Cardiac muscle cell (in vitro differentiated cells and primary cell): ENCODE data around the gene PIAS1. TPM values are rescaled to one million over a fixed set of nuclear protein-coding genes. Genes with fewer than 3 reads are reported as not detected.

Experiments
- DNase-seq, 2 donors: peaks; one replicate each; pipeline versions ENCODE4 v3.0.0 to v3.0.0-alpha.2; 2010 to 2017; ENCODE audit warnings: low read depth in 1 of 2, low spot score in 1 of 2
- H3K27ac ChIP-seq: fragments of 200-600 bp; sonication (generic); 2 replicates; pipeline ENCODE4 v1.5.1; 2016
- H3K27me3 ChIP-seq: fragments of 200-600 bp; sonication (generic); 2 replicates; pipeline ENCODE4 v1.6.0; 2016; ENCODE audit warnings: control low read depth
- H3K36me3 ChIP-seq: fragments of 200-600 bp; sonication (generic); 2 replicates; pipeline ENCODE4 v1.5.1; 2016; ENCODE audit warnings: control low read depth
- H3K4me1 ChIP-seq: fragments of 200-600 bp; sonication (generic); 2 replicates; pipeline ENCODE4 v1.8.1; 2017; ENCODE audit warnings: low read depth, mild to moderate bottlenecking, mixed run types
- H3K4me3 ChIP-seq: fragments of 200-600 bp; sonication (generic); 2 replicates; pipeline ENCODE4 v1.5.1; 2016; ENCODE audit warnings: mild to moderate bottlenecking
- H3K9me3 ChIP-seq: fragments of 200-600 bp; sonication (generic); 2 replicates; pipeline ENCODE4 v1.5.1; 2017; ENCODE audit warnings: low read depth, mild to moderate bottlenecking, control low read depth
- polyA plus RNA-seq: library from polyadenylated mRNA; unstranded; fragments of >200 nt; fragmentation: Nextera tagmentation; extraction: Ambion mirVana; gene quantifications from 2 replicates; pipeline ENCODE4 v1.2.1, GENCODE V29; 2016
- total RNA-seq: library from RNA; depleted of rRNA; stranded (reverse); fragments of >200 nt; gene quantifications from 2 replicates; pipeline ENCODE4 v1.2.3, GENCODE V29; 2016
- TF ChIP-seq, protein P1 (sequence below): IDR thresholded peaks from 2 replicates; pipeline ENCODE4 v1.5.1; 2012; ENCODE audit warnings: low read depth, mild to moderate bottlenecking, low read length

The PIAS1 gene
- total and polyA plus RNA-seq, 2 experiments from 2014 or later = 29.0 to 44.3 TPM

- Histone ChIP-seq H3K9me3 (no peaks in the 10 kb centered on the region), H3K27ac (no peak overlapping the region), H3K4me3 (no peak overlapping the region), H3K27me3 (no peaks in the 10 kb centered on the region), H3K36me3 (peaks cover 15% of the 10 kb centered on the region), H3K4me1 (peaks cover 26% of the 10 kb centered on the region)
- no peak for DNase-seq
- TF ChIP-seq, protein P1, sequence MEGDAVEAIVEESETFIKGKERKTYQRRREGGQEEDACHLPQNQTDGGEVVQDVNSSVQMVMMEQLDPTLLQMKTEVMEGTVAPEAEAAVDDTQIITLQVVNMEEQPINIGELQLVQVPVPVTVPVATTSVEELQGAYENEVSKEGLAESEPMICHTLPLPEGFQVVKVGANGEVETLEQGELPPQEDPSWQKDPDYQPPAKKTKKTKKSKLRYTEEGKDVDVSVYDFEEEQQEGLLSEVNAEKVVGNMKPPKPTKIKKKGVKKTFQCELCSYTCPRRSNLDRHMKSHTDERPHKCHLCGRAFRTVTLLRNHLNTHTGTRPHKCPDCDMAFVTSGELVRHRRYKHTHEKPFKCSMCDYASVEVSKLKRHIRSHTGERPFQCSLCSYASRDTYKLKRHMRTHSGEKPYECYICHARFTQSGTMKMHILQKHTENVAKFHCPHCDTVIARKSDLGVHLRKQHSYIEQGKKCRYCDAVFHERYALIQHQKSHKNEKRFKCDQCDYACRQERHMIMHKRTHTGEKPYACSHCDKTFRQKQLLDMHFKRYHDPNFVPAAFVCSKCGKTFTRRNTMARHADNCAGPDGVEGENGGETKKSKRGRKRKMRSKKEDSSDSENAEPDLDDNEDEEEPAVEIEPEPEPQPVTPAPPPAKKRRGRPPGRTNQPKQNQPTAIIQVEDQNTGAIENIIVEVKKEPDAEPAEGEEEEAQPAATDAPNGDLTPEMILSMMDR = no peak
Measured at GRCh38 chr15:68173119-68173518, 119.0 kb downstream of the PIAS1 start.

DNA sequence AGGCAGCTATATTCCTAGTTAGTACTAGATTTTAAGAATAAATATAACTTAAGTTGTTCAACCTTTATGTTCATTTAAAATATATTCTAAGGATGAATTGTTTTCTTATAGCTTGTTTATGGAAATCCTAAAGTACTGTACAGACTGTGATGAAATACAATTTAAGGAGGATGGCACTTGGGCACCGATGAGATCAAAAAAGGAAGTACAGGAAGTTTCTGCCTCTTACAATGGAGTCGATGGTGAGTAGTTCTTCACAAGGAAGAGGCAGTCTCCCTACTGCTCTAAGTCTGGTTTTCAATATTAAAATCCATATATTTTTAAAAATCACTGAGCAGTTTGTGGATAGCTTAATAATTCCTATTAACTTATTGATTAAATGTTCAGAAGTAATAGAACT, 121.4 kb downstream of the PIAS1 start:
- no peak overlapping the region for H3K4me3 ChIP-seq
- TF ChIP-seq, protein P1 = no peak
- no peaks in the 10 kb centered on the region for H3K27me3 ChIP-seq
- no peaks in the 10 kb centered on the region for H3K9me3 ChIP-seq
- H3K4me1 ChIP-seq = peaks cover 7% of the 10 kb centered on the region
- DNase-seq = no peak
- peaks cover 19% of the 10 kb centered on the region for H3K36me3 ChIP-seq
- no peak overlapping the region for H3K27ac ChIP-seq

DNA sequence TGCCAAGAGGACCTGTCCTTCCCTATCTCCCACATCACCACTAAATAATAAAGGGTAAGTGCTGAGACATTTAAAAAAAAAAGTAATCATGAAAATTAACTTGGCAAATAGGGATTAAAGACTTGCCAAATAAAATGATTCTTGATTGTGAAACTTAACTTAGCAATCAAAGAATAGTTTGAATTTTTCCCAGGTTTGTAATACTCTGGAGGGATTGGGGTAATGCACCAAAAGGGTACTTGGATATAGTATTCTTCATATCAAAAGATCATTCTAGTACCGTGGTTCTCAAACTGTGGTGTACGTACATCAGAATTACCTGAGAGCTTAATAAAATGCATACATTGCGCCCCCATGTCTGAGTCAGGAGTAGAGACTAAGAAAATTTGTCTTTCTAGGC, 122.5 kb downstream of the PIAS1 start:
- no peaks in the 10 kb centered on the region for H3K27me3 ChIP-seq
- H3K27ac ChIP-seq = peak overlapping the region; percentile 92
- TF ChIP-seq, protein P1 = no peak
- peaks cover 7% of the 10 kb centered on the region for H3K4me1 ChIP-seq
- H3K4me3 ChIP-seq = no peak overlapping the region
- DNase-seq = no peak
- H3K9me3 ChIP-seq = no peaks in the 10 kb centered on the region
- H3K36me3 ChIP-seq = peaks cover 24% of the 10 kb centered on the region

DNA sequence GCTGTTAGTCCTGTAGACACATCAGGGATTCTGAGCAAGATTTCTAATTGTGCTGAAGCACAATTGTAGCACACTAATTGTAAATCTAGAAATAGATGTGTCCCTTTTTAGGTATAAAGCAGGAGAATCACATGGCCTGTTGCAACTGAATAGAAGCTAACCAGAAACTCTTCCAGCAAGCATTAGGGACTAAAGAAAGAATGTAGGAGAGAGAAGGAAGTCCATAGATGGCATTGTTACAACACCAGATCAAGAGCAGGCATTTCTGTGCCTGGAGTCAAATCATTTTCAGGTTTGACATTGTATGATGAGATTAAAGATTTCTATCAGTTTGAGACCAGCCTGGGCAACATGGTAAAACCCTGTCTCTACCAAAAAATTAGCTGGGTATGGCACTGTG, 123.6 kb downstream of the PIAS1 start:
- Histone ChIP-seq H3K9me3 (no peaks in the 10 kb centered on the region), H3K4me1 (peaks cover 7% of the 10 kb centered on the region), H3K27me3 (no peaks in the 10 kb centered on the region), H3K4me3 (no peak overlapping the region), H3K36me3 (peaks cover 25% of the 10 kb centered on the region), H3K27ac (peak overlapping the region; percentile 92)
- DNase-seq = peak in 1 of 2 donors; percentile 52
- TF ChIP-seq, protein P1 = no peak

DNA sequence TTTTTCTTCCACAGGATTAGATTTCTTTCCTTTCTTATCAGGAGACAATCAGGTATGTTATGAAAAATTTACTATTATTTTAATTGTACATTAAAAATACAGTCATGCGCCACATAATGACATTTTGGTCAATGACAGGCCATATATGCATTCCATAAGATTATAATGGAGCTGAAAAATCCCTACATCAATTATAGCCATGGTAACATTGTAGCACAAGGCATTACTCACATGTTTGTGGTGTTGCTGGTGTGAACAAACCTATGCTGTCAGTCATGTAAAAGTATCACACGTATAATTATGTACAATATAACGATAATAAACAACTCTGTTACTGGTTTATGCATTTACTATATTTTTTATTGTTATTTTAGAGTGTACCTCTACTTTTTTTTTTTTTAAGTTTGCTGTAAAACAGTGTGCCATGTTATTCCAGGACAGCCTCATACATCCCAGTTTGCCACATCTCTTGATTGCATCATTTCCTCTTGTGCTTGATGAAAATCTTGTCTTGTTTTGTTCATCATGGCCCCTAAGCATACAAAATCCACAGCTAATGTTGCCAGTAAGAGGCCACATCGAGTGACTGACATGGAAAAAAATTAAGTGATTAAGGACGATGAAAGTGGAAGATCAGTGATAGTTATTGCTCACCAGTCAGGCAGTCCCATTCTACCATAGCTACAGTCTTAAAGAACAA, 129.7 kb downstream of the PIAS1 start:
- Histone ChIP-seq H3K4me3 (no peak overlapping the region), H3K4me1 (no peaks in the 10 kb centered on the region), H3K27ac (no peak overlapping the region), H3K9me3 (no peaks in the 10 kb centered on the region), H3K36me3 (peaks cover 20% of the 10 kb centered on the region), H3K27me3 (no peaks in the 10 kb centered on the region)
- peak in 1 of 2 donors; percentile 70 for DNase-seq
- TF ChIP-seq, protein P1 = no peak
